Islet precursor cell (in vitro differentiated cells): ENCODE measurements around the gene ARSB.
"Not testable (repeated sequence)": the region's sequence is repeated elsewhere in the genome, so short reads cannot be mapped to it uniquely, and the experiment has no call there.

ENCODE experiments used
- DNase-seq: peaks from one replicate; pipeline ENCODE4 v3.0.0-alpha.2; 2018

Gene ARSB

DNA sequence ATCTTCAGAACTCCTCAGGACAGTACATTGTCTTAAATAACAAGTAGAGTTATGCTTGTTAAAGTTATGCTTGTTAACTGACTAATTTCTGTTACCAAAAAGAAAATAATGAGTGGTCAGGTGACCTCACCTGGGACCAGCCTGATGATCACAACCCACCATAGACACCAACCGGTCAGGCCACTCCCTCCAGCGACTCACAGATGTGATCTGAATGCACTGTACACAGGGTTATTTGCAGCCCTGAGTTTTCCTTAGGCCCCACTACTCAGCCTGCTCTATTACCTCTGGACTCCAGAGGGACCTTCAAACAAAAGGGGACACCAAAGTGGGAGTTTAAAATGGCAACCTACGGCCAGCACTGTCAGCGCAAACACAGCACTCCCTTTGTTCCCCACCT, 55.3 kb downstream of the ARSB start:
- DNase-seq, result peak; percentile 64

DNA sequence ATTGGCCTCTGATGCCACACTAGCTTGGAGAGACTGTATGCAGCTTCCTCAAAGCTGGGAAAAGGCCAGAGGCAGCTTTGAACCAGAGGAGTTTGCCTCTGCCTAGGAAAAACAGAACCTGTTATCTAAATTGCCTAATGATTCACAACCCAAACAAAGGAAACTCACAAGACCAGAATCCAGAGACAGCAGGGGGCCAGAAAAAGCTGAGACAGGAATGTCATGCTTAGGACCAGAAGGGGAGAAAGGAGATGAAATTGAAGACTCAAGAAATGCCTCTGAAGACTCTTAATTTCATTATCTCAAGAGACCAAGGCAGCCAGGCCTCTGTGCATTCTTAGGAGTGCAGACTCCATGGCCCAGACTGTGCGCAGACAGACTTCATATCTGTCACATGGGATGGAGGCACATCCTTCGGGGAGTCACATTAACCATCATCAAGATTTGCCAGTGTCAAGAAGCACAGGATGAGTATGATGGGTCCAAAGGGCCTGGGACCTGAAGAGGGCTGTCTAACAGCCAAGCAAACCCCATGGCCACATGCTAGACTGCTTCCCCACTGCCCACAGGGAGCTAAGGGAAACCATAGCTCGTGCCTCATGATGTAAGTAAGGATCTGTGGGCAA, 57.3 kb downstream of the ARSB start:
- peak; percentile 96 for DNase-seq

DNA sequence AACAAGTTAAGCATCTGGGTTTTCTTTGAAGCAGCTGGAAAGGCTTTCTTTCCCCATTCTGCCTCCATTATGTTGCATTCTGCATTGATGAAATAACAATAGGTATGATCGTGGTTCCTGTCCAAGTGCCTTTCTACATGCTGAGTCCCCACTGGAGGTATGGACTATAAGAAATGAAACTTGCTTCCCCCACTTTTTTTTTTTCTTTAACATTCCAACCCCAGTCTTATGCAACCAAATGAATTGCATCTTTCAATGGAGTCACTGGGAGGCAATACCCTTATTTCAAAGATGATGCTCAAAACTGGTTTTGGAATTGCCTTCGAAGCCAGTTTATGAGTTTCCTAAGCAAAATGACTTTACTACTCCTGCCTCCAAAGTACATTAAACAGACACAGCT, 58.9 kb downstream of the ARSB start:
- DNase-seq, result no peak

DNA sequence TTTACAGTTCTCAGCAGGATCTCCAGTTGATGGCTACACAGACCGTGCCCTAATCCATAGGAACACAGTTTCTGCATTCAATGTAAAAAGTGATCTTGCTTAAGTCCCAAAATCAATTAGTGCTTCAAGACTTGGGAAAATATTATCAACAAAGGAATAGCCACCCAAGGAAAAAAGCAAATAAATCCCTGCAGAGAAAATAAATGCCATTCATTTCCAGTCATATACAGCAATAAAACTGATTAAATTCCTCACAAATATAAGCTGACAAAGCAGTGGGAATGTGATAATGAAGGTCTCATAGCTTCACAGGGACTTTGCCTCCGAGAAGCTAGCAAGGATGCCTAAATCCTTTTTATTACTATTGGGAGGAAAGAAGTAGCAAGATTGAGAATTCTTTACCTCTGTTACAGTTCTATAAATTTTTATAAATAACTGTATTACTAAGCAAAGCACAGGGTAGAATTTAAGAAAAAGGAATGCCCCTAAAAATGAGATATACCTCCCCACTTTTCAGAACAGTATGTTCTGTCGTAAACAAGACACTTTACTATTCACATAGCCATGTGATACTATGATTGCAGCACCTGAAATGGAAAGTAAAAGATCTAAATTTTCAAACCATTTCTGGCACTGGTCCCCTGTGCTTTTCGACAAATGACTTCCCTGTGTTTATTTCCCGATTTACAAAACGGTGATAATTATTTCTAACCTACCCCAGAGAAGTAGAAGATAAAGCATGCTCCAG, 59.8 kb downstream of the ARSB start:
- no peak for DNase-seq

DNA sequence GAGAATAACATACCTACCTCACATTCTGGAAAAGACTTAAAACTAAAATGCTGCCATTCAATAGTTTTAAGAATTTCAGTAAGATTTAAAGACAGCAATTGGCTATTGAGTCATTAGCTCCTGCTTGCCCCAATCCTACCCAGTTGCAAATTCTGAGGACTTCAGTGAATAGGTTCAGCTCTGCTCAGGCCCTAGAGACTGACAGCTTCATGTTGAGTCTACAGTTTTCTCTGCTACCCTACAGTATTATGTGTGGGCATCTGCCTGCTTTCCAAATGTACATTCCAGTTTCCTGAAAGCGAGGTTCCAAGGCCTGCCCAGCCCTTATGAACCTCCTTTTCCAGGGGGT, 61.5 kb downstream of the ARSB start:
- no peak for DNase-seq

DNA sequence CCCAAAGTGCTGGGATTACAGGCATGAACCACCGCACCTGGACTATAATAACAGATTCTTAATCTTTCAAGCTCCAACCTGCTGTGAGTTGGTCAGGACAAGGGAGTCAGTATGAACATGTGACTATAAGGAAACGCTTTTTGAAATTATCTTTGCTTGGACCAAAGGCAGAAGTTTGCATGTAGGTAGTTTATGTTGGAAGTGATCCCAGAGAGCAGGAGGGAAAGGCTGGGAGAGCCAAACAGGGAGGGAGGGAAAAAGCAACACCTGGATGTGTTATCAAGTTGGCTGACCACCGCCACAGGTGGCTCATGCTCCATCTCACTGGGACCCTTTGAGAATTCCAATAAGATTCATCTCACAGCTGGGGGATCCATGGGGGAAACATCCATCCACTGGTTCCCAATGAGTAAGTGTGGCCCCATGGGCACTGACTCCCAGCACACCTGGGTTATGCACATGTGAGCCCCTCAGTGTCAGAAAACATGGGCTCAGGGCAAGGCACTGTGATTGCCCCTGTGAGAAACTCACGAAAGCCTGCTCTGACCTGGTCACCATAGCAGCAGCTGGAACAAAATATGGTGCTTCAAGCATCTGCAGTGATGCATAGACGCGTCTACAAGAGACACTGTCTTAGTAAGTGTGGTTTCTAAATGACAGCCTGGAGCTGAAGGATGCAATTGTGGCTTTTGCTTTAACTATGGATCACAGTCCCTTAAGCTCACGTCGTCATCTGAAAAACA, 62.1 kb downstream of the ARSB start:
- DNase-seq, result no peak

DNA sequence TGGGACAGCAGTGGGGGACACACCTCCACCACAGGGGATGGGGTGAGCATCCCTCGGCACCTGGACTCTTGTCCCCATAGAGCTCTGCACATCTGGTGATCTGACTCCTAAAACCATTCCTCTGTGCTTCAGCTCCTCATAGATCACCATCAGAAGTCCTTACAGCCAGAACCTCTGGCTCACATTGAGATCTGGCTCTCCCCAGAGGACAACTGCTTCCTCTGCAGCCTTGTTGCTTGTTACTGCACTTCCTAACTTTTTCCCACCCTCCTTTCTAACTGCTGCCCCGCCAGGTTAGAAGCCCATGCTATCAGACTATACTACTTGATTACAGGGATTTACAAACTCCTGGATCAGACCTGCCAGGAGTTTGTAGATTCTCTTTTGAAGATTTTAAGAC, 64.5 kb downstream of the ARSB start:
- peak; percentile 68 for DNase-seq

DNA sequence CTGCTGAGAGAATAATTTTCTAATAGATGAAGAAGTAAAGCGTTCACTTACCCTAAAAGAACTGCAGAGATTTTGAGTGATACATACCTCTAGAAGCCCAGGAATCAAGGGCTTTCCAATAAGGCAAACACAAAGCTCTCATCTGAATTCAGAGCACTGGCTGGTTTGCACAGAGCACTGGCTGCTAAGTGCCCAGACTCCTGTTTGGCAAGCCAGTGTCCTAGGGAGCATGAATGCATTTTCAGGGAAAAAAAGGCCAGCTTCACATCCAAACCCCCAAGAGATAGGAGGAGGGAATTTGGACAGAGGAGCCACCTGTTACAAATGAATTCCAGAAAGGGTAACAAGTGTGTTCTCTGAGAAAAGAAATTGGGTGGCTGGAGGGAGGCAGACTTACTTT, 65.3 kb downstream of the ARSB start:
- no peak for DNase-seq

DNA sequence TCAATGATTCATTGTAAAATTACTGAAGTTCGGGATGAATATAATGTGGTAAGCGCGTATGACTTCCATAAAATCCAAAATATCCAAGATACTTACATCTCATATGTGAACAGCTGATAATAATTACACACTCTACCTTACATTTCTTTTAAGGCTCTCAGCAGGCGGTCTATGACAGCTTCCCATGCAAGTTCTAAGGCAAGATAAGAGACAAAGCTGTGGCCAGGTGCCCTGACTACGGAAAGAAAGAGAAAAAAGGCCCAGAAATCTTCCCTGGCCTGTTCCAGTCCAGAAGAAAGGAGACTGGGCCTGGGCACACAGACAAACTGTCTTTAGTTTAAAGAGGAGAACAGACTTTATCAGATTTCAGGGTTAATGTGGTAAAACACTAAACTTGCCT, 69.1 kb downstream of the ARSB start:
- no peak for DNase-seq

DNA sequence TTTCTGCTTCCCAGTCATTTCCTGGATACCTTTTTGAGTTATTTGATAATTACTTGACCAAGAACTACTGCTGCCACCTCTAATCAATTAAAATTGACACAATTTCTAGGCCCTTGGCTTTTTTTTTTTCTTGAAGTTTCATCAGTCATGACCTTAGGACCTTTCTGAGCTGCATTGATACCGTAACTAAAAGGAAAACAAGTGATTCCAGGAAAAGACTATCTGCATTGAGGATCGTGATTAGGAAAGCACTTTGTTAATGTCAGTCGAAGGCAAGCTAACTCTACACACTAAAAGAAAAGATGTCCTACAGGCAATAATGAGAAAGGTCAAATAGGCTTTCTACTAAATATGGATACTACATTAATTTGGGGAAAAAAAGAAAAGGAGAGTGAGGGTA, 69.9 kb downstream of the ARSB start:
- DNase-seq, result no peak

DNA sequence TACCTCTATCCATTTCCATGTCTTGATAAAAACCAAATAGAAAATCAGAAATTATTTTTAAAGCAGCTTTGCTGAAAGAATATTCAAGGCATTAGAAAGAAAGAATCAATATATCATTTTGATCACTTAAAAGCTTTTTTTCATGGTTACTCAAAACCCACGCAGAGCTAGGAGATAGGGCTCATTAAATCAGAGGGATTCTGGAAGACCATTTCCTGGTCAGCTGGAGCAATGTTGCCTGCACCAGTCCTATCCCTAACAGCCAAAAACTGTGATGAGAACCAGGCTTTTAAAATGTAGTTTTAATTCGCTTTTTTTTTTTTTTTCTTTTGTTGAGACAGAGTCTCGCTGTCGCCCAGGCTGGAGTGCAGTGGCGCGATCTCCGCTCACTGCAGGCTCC, 72.3 kb downstream of the ARSB start:
- no peak for DNase-seq

DNA sequence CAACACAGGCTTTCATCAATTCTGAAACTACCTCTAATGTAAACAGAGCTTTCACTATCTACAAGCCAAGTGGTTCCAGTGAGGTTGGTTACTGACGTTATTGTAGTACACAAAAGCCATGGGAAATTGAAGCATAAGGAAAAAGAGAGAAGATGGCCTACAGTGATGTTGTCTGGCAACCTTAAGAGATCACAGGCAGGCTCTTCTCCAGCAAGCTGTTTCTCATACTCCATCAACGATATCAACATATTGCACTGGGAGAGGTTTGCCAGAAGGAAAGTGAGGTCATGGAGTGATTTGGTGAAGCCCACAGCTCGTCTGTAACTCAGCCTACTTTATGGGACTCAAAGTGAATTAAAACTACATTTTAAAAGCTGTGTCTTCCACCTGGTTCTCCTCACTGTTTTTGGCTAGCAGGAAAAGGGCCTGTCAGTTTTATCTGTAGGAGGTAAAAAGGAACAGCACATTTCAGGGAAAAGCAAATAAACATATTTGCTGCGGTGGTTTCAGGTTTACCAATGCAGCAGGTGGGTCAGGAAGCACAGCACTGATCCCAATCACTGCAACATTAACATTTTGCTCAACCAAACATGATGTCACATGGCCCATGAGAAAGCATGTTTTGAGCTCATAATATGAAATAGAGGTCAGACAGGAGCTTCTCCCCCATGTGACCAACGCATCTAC, 72.9 kb downstream of the ARSB start:
- no peak for DNase-seq

DNA sequence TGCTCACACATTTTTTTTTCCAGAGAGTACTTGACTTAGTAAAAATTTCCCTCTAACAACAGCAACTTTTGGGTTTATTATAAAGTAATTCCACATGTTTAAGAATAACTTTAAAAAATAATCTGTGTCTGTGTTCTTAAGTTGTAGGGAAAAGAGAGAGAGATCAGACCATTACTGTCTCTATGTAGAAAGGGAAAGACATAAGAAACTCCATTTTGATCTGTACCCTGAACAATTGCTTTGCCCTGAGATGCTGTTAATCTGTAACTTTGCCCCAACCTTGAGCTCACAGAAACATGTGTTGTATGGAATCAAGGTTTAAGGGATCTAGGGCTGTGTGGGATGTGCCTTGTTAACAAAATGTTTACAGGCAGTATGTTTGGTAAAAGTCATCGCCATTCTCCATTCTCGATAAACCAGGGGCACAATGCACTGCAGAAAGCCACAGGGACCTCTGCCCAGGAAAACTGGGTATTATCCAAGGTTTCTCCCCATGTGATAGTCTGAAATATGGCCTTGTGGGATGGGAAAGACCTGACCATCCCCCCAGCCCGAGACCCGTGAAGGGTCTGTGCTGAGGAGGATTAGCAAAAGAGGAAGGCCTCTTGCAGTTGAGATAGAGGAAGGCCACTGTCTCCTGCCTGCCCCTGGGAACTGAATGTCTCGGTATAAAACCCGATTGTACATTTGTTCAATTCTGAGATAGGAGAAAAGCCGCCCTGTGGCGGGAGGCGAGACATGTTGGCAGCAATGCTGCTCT, 75.7 kb downstream of the ARSB start:
- not testable (repeated sequence) for DNase-seq

DNA sequence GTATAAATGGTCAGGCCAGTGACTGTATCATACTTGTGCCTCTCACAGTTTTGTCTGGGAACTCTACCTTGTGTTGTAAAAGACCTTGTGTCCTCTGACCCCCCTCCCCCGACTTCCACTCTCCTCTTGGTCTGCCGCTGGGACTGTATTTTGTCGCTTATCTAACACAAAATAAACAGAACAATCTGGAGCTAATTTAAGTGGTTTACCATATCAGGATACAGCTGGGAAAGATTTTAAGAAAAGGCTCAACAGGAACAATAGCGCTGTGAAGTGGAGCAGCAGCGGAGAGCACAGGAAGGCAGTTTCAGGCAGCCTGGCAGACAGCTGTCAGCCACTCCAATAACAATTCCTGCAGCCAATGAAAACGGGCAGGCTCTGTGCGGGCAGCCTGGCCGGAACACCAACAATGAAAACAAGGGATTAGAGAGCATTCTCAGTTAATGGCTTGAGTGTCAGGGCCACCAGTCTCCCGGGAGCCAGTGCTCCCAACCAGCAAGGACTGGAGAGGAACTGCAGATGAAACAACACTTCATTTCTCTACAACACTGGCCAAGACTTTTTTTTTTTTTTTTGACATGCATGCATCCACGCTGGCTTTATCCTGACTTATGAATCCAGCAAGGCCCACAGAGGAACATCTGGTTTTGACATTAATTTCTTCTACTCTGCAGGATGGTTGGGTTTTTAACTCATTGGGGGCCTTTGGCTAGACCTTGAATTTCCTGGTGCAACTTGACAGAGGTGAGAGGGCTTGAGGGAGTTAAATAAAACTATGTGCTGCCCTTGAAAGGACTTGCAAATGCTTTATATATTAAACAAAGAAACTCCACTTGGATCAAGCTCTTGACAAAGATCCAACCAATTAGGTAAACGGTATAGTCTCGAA, 76.7 kb downstream of the ARSB start:
- peak; percentile 94 for DNase-seq

DNA sequence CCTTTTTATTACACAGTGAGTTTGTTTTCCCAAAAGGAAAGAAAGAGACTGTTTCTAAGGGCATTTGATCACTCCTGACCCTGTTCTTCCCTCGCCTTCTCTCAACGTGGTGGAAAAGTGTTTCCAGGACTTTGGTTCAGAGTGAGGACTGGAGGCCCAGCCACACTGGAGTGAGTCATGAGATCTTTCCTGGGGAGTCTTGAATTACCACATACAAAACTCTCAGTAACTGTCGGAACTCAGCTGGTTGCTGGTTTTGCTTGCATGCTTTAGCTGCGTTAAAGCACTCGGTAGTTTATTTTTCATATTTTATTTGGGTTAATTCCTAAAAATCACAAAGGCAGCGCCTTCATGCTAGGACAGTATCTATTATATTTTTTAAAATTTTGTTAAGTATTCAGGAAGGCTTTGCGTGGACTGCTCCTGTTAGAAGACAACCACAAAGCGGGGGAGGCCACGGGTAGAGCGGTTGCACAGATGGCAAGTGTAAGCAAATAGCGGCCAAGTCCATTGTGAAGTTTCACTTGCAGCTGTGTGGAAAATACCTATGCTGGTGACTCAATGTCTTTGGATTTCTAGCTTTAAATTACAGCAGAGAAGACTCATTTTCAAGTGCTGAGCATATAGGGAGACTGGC, 77.7 kb downstream of the ARSB start:
- peak; percentile 59 for DNase-seq

DNA sequence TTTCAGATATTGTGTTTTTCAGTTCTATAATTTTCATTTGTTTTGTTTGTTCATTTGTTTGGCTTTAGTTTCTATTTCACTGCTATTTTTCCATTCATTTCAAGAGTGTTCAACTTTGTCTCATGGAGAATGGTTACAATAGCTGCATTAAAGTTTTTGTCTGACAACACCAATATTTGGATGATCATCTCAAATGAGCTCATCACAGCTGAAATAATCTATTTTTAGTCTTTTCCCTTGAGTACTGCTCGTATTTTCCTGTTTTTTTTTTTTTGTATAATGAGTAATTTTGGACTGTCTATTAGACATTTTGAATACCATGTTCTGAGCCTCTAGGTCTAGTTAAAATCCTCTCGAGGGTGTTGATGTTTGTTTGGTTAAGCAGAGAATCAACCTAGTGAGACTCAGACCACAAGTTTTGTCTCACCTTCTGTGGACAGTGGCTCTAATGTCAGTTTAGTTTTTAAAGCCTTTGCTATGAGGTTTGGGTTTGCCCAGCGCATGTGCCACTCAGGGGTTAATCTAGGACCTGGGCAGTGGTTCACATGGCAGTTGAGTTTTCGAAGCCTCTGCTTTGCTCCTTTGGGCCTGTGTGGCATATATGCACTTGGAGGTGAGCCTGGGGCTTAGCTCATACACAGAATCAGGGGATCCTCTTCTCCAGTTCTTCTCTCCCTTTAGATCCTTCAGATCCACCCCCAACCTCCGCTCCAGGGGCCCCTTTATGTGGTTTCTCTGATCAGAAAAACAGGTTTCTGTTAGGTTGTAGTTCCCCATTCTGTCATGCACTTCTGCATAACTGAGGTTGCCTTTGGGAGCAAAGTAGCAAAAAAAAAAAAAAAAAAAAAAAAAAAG, 79.8 kb downstream of the ARSB start:
- no peak for DNase-seq

DNA sequence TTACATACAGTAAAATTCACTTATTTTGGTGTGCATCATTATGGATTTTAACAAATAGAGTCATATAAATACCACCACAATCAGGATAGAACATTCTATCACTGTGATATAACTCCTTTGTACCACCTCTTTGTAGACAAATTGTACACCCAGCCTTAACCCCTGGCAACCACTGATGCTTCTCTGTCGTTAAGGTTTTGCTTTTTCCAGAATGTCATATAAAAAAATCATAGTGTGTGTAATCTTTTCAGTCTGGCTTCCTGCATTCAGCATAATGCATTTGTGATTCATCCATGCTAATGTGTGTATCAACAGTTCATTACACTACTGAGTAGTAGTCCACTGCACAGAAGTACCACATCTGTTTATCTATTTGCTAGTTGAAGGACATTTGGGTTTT, 81.2 kb downstream of the ARSB start:
- no peak for DNase-seq

DNA sequence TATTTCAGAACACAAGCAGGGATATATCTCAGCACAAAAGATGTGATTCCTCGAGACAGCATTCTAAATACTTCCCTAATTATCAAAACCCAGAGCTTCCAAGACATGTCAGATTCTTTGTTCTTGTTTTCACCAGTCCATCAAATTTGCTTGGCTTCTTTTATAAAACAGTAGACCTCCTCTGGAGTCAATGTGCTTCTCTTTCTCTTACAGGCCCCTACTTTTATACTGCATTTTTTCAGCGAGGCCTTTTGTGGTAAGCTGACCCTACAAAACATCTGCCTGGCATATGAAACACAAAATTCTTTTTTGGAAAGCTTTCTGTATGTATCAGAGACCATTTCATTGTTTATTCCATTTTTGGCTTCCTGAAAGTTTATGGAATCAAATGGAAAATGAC, 81.8 kb downstream of the ARSB start:
- no peak for DNase-seq

DNA sequence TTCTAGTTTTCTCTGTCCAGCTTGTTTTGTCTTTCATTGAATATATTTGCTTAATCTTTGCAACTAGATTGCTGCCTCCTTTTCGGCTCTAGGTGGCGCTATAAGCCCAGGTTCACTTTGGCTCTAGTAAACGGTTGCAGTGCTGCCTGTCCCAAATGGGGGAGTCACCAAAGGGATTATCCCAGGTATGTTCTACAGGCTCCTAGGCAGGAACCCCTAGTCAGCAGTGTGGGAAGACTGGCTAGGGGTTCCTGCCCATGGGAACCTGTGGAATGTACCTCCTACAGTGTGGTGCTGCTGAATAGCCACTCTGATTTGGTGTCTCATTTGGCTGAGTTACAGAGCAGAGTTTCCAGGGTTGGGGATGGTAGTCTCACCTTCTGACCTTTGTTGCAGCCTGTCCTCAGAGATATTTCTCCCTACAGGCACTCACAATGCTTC, 85.2 kb downstream of the ARSB start:
- peak; percentile 69 for DNase-seq

DNA sequence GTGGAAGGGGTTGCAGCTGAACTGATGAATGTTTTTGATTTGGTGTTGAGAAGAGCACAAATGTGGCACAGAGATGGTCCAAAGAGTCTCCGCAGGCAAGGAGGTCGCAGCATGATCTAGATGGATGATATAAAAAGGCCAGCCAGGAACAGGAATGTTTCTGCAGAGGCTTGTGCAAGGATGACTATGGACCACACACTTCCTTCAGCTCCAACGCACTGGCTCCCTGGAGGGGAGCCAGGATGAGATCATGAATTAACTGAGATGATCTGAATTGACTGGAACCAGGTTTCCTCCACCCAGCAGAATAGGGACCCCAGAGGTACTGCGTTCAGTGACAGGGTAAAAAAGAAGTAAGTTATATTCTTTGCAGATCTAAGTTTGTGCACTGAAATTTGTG, 89.0 kb downstream of the ARSB start:
- DNase-seq, result no peak
